GM19463 (cell line): ENCODE measurements around the gene PAGE3.

Experiments
- ATAC-seq: cut with Tn5 transposase; IDR thresholded peaks from one replicate; pipeline ENCODE4 v1.9.1; 2021; ENCODE audit warnings: mild to moderate bottlenecking, moderate library complexity; ENCODE audit not compliant: unreplicated experiment

Gene PAGE3, protein sequence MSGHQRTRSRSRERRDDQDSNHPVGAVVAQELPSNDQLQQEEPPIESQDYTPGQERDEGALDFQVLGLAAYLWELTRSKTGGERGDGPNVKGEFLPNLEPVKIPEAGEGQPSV

DNA sequence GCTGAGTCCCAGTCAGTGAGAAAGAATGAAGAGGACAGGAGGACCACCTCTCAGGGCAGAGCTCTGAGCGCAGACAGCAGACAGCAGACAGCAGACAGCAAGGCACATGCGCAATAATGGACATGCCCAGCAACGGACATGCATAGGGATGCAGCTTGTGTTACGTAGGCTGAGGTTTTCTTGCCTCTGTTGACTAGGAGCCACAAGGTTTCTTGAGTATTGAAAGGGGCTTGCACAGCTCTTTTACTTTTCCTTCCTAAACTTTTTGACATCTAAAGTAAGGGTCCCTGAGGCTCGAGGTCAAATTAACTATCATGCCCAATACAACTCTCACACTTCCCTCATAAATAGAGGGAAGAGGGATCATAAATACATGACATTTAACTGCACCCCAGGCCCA is at the start of gene PAGE3:
Gene PAGE3, minus strand, starts transcription at position 101 of the 400 bp plus-strand sequence. CDS start 1,013 bp downstream, outside the sequence.
- ATAC-seq = no peak

DNA sequence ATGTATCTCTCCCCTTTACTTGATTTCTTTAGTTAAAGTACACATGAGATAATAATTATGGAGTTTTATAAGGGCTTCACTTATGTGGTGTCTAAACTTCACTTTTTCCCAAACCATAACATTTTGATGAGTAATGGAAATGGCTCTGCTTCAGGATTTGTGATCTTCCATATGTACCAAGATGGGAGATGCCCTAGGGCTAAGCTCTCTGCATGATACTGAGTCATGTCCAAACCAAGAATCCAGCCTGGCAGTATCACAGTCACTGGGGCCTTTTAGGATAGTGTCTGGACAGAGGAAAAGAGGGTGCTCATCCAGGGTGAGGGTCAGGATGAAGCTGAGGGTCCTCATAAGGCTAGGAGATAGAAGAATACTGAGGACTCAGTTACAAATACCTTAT is 47.9 kb upstream of the PAGE3 start:
- ATAC-seq = no peak

DNA sequence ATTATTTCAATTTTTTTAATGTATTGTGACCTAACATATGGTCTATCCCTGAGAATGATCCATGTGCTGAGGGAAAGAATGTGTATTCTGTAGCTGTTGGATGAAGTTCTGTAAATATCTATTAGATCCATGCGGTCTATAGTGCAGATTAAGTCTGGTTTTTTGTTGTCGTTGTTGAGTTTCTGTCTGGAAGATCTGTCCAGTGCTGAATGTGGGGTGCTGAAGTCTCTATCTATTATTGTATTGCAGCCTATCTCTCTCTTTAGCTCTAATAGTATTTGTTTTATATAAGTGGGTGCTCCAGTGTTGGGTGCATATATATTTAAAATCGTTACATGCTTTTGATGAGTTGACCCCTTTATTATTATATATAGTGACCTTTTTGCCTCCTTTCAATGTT is 26.2 kb upstream of the PAGE3 start:
- no peak for ATAC-seq

DNA sequence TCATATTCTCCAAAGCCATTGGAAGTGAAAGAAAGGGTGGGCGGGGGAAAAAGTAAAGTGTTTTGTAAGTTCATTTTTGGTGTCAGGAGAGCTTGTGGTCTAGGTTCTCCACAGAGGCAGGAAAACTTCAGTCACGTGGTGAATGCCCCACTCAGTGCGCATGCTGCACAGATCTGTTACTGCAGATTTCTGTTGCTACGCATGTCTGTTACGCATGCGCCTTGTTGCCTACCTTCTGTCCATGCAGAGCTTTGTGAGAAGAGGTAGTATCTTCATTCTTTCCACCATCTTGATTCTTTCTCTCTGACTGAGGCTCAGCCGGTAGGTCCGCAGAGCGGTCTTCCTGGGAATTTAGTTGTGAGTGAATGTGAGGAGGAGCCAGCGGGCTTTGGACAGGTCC is 15.1 kb upstream of the PAGE3 start:
- no peak for ATAC-seq

DNA sequence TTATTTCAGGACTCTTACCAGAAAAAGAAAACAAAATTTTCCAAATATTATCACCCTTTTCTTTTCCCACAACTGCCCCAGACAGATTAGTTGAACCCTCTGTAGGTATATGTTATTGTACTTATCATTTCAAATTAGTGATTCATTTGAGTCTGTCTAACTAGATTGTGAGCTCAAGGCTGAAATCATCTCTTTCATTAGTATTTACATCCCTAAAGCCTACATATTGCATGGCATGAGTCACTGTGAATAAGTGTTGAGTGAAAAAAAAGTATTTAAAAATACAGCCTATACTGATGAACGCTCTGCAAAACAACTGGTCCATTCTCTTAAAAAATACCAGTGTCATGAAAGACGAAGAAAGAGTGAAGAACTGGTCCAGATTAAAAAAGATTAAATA is 3.9 kb downstream of the PAGE3 start:
- no peak for ATAC-seq

DNA sequence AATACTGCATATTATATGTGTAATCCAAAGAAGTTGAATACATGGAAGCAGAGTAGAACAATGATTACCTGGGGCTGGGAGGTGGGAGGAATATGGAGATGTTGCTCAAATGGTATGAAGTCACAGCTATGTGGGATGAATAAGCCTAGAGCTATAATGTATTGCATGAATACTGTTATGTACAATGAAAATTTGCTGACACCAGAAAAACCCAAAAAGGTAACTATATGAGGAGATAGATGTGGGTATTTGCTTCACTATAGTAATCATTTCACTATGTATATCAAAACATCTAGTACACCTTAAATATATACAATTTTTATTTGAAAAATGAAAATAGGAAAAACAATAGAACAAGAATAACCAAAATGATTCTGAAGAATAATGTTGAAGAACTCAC is 11.2 kb downstream of the PAGE3 start:
- ATAC-seq = no peak

DNA sequence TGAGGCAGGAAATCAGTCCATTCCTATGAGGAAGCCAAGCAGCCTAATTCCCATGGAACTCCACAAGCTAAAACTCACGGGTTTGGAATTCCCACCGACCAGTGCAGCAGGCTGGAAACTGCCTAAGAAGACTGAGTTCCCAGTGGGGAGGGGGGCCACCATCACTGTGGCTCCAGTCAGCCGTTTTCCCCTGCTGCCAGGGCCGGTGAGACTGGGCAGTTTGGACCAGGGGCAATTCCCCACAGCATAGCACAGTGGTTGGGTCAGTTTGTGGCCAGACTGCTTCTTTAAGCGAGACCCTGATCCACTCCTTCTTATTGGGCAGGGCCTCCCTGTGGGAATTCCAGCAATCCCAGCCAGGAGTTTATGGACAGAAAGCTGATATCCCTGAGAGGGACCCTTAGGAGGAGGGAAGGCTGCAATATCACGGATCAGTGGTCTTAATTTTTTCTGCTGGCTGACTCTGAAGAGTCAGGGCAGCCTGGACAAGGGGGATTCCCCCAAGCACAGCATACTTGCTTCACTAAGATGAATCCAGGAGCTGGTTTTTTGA is 23.9 kb downstream of the PAGE3 start:
- ATAC-seq = no peak

DNA sequence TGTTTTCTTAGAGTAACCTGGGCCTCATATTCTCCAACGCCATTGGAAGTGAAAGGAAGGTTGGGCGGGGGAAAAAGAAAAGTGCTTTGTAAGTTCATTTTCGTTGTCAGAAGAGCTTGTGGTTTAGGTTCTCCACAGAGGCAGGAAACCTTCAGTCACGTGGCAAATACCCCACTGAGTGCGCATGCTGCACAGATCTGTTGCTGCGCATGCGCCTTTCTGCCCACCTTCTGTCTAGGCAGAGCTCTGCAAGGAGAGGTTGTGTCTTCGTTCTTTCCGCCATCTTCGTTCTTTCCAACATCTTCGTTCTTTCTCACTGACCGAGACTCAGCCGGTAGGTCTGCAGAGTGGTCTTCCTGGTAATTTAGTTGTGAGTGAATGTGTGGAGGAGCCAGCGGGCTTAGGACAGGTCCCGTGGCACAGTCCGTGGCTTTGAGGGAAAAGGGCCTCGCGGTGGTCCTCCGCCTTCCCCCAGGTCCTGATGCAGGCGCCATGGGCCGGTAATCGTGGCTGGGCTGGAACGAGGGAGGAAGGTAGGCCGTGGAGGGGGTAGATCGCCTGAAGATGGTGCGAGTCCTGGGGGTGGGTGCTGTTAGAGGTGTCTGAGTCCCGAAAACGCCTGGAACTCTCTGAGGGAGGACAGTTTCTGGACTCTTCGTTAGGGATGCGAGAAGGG is 44.5 kb downstream of the PAGE3 start, which contains the start of gene PAGE5:
Gene PAGE5, plus strand, starts transcription at position 228 of the 676 bp plus-strand sequence. CDS start 1,037 bp downstream, outside the sequence.
- no peak for ATAC-seq

DNA sequence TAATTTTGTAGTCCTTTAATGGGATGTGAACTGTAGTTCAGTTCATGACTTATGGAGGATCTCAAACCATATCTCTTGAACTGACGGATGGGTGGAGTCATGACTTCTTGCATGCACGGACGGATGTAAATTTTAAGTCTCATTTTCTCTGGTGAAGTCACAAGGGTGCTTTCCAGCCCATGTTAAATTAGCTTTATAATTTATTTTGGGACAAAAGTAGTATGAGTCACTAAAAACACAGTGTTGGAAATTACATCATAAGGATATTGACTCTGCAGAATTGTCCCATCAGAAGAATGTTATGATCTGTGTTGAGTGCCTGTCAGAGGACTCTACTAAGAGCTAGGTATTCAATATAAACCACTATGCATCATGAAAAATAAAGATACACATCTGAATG is 51.3 kb downstream of the PAGE3 start:
- ATAC-seq = no peak

DNA sequence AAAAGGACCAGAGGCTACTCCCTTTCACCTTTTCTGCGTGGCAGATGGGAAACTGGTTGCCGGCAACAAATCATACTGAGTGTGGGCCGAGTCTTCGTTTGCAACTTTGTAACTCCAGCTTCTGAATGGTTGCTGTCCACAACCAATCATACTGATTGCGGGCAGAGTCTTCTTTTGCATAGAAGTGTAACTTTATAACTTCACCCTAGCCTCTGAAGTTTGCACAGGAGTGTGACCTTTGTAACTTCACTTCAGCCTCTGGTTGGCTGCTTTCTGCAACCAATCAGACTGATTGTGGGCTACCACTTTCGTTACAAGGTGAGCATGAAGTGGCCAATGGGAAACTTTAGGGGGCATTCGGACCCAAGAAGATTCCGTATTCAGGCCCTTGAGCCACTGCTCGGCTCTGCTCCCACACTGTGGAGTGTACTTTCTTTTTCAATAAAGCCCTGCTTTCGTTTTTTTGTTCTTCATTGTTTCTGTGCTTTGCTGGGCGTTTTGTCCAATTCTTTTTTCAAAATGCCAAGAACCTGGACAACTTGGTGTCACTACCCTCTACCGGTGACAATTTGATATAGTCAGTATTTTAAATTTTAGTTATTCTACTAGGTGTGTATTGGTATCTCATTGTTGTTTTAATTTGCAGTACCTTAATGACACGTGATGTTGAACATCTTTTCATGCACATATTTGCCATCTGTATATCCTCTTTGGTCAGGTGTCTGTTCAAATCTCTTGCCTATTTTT is 53.6 kb downstream of the PAGE3 start:
- no peak for ATAC-seq
